Liver (tissue), 9 donors: ENCODE results near the gene FLOT2. TPM values are rescaled to one million over a fixed set of nuclear protein-coding genes. Genes with fewer than 3 reads are reported as not detected.

Experiments
- DNase-seq: peaks from one replicate; pipeline ENCODE4 v3.0.0-alpha.2; 2017; ENCODE audit warnings: low spot score
- H3K27ac ChIP-seq, 2 donors: one replicate each; pipeline ENCODE4 v1.7.0; 2013; ENCODE audit warnings: inconsistent platforms in 2 of 2, low read length in 2 of 2, control low read depth in 1 of 2, low read depth in 1 of 2, mild to moderate bottlenecking in 1 of 2
- H3K27me3 ChIP-seq, 4 donors: one replicate each; pipeline versions ENCODE4 v1.6.1 to v1.7.0; 2013; ENCODE audit warnings: low read length in 3 of 4, inconsistent platforms in 1 of 4, mild to moderate bottlenecking in 1 of 4, moderate library complexity in 1 of 4; ENCODE audit not compliant: control insufficient read depth in 4 of 4, insufficient read depth in 4 of 4
- H3K36me3 ChIP-seq, 4 donors: one replicate each; pipeline versions ENCODE4 v1.6.1 to v1.7.0; 2013; ENCODE audit warnings: low read length in 3 of 4, mild to moderate bottlenecking in 3 of 4, low read depth in 1 of 4, moderate library complexity in 1 of 4; ENCODE audit not compliant: control insufficient read depth in 4 of 4, insufficient read depth in 3 of 4
- H3K4me1 ChIP-seq, 4 donors: one replicate each; pipeline versions ENCODE4 v1.6.1 to v1.7.0; 2013; ENCODE audit warnings: low read length in 3 of 4, mild to moderate bottlenecking in 3 of 4, moderate library complexity in 1 of 4; ENCODE audit not compliant: control insufficient read depth in 4 of 4, insufficient read depth in 4 of 4
- H3K4me3 ChIP-seq, 3 donors: one replicate each; pipeline versions ENCODE4 v1.6.1 to v1.7.0; 2013; ENCODE audit warnings: low read length in 3 of 3, control low read depth in 1 of 3, low read depth in 1 of 3, mild to moderate bottlenecking in 1 of 3
- H3K9ac ChIP-seq, 2 donors: one replicate each; pipeline ENCODE4 v1.7.0; 2013; ENCODE audit warnings: low read length in 2 of 2, mild to moderate bottlenecking in 2 of 2, moderate library complexity in 2 of 2, control low read depth in 1 of 2, low read depth in 1 of 2
- H3K9me3 ChIP-seq, 4 donors: one replicate each; pipeline versions ENCODE4 v1.6.1 to v1.7.0; 2013; ENCODE audit warnings: low read length in 3 of 4; ENCODE audit not compliant: control insufficient read depth in 4 of 4
- ATF3 ChIP-seq: IDR thresholded peaks from 2 replicates; pipeline ENCODE4 v1.6.1; 2016; ENCODE audit warnings: antibody characterized with exemption
- EGR1 ChIP-seq, 2 donors: IDR thresholded peaks; 2 replicates each; pipeline ENCODE4 v1.6.1; 2016 to 2018; ENCODE audit warnings: antibody characterized with exemption in 2 of 2, low read depth in 2 of 2
- FOXA1 ChIP-seq: IDR thresholded peaks from 2 replicates; pipeline ENCODE4 v1.6.1; 2016; ENCODE audit warnings: antibody characterized with exemption
- FOXA2 ChIP-seq: IDR thresholded peaks from 2 replicates; pipeline ENCODE4 v1.6.1; 2016; ENCODE audit warnings: antibody characterized with exemption
- GABPA ChIP-seq, 2 donors: IDR thresholded peaks in 1 of 2; conservative IDR thresholded peaks in 1 of 2; 2 replicates each; pipeline ENCODE4 v1.6.1; 2016; ENCODE audit warnings: antibody characterized with exemption in 2 of 2, mild to moderate bottlenecking in 1 of 2, moderate library complexity in 1 of 2
- HNF4A ChIP-seq, 2 donors: conservative IDR thresholded peaks; 2 replicates each; pipeline ENCODE4 v1.6.1; 2016; ENCODE audit warnings: antibody characterized with exemption in 2 of 2, mild to moderate bottlenecking in 2 of 2
- HNF4G ChIP-seq: IDR thresholded peaks from 2 replicates; pipeline ENCODE4 v1.6.1; 2016; ENCODE audit warnings: antibody characterized with exemption
- JUND ChIP-seq, 2 donors: IDR thresholded peaks; 2 replicates each; pipeline ENCODE4 v1.6.1; 2016; ENCODE audit warnings: antibody characterized with exemption in 2 of 2
- MAX ChIP-seq: IDR thresholded peaks from 2 replicates; pipeline ENCODE4 v1.6.1; 2016; ENCODE audit warnings: antibody characterized with exemption
- NR2F2 ChIP-seq: IDR thresholded peaks from 2 replicates; pipeline ENCODE4 v1.6.1; 2016; ENCODE audit warnings: antibody characterized with exemption
- RAD21 ChIP-seq, 2 donors: IDR thresholded peaks; 2 replicates each; pipeline ENCODE4 v1.6.1; 2016; ENCODE audit warnings: antibody characterized with exemption in 2 of 2, mild to moderate bottlenecking in 2 of 2
- REST ChIP-seq: IDR thresholded peaks from 2 replicates; pipeline ENCODE4 v1.6.1; 2016; ENCODE audit warnings: antibody characterized with exemption, mild to moderate bottlenecking
- RXRA ChIP-seq, 2 donors: IDR thresholded peaks; 2 replicates each; pipeline ENCODE4 v1.6.1; 2017 to 2018; ENCODE audit warnings: antibody characterized with exemption in 2 of 2, mild to moderate bottlenecking in 1 of 2
- SP1 ChIP-seq: IDR thresholded peaks from 2 replicates; pipeline ENCODE4 v1.6.1; 2018; ENCODE audit warnings: antibody characterized with exemption, mild to moderate bottlenecking
- TAF1 ChIP-seq: conservative IDR thresholded peaks from 2 replicates; pipeline ENCODE4 v1.6.1; 2016; ENCODE audit warnings: antibody characterized with exemption, mild to moderate bottlenecking
- YY1 ChIP-seq: IDR thresholded peaks from 2 replicates; pipeline ENCODE4 v1.6.1; 2016; ENCODE audit warnings: antibody characterized with exemption, mild to moderate bottlenecking
- ZBTB33 ChIP-seq: IDR thresholded peaks from 2 replicates; pipeline ENCODE4 v1.6.1; 2016; ENCODE audit warnings: antibody characterized with exemption
- WGBS: extraction: QIAGEN DNeasy Blood & Tissue Kit; methylation state at CpG from one replicate; pipeline ENCODE4 v1.1.7; 2013; 5-methylcytosine and 5-hydroxymethylcytosine counted together
- polyA plus RNA-seq, 2 donors: library from polyadenylated mRNA; stranded (reverse) in 1 of 2; unstranded in 1 of 2; fragments of 200-250 nt in 1 of 2; fragments of >200 nt in 1 of 2; fragmentation: Nextera tagmentation in 1 of 2; extraction: Ambion mirVana in 1 of 2; gene quantifications; one replicate each; pipeline versions ENCODE4 v1.2.1 to v1.2.3, GENCODE V29; 2013 to 2015
- total RNA-seq, 2 donors: library from RNA; depleted of rRNA; stranded (reverse); fragments of >200 nt; gene quantifications; one replicate each; pipeline ENCODE4 v1.2.3, GENCODE V29; 2014
- TF ChIP-seq, protein P1 (sequence below): fragments of 150-350 bp; IDR thresholded peaks from 2 replicates; pipeline ENCODE4 v1.5.1; 2017; ENCODE audit warnings: improper control_type of control experiment, low read depth, low read length; ENCODE audit not compliant: missing input control
- donor health status: healthy.
- donor health status: healthy.
- donor health status: healthy.
- donor health status: healthy.
- donor health status: healthy.

The FLOT2 gene
- total and polyA plus RNA-seq, 4 donors: 61.6 to 100 (median 69.4) TPM

GRCh38 chr17:28925912-28926365 lies 28.4 kb upstream of the FLOT2 start:
- Histone ChIP-seq H3K27me3 (no peaks in the 10 kb centered on the region), H3K4me3 (no peak overlapping the region), H3K4me1 (peaks cover 0 to 6% (median 0%) of the 10 kb centered on the region in 4 donors), H3K36me3 (peaks cover 7 to 36% (median 22%) of the 10 kb centered on the region in 4 donors), H3K27ac (peak overlapping the region; percentile 63 to 72), H3K9ac (peak overlapping the region in 1 of 2 donors; percentile 12), H3K9me3 (no peaks in the 10 kb centered on the region)
- 58% methylated on average over 2 of the region's 2 CpGs for WGBS
- no peak for DNase-seq
- TF ChIP-seq YY1: peak; percentile 25
- no peak for TF ChIP-seq FOXA1
- TF ChIP-seq ZBTB33: no peak
- TF ChIP-seq TAF1: no peak
- no peak for TF ChIP-seq NR2F2
- TF ChIP-seq SP1: peak; percentile 9
- peak in 1 of 2 donors; percentile 33 for TF ChIP-seq GABPA (IDR thresholded peaks at IDR 0.05 in 1 of 2, conservative IDR thresholded peaks at IDR 0.05 in 1 of 2)
- no peak for TF ChIP-seq JUND (IDR thresholded peaks at IDR 0.05)
- TF ChIP-seq EGR1 (IDR thresholded peaks at IDR 0.05; ENCODE audit: low read depth in 2 of 2): no peak
- TF ChIP-seq REST: no peak
- TF ChIP-seq RXRA (IDR thresholded peaks at IDR 0.05): no peak
- no peak for TF ChIP-seq HNF4G
- TF ChIP-seq ATF3: no peak
- TF ChIP-seq, protein P1, sequence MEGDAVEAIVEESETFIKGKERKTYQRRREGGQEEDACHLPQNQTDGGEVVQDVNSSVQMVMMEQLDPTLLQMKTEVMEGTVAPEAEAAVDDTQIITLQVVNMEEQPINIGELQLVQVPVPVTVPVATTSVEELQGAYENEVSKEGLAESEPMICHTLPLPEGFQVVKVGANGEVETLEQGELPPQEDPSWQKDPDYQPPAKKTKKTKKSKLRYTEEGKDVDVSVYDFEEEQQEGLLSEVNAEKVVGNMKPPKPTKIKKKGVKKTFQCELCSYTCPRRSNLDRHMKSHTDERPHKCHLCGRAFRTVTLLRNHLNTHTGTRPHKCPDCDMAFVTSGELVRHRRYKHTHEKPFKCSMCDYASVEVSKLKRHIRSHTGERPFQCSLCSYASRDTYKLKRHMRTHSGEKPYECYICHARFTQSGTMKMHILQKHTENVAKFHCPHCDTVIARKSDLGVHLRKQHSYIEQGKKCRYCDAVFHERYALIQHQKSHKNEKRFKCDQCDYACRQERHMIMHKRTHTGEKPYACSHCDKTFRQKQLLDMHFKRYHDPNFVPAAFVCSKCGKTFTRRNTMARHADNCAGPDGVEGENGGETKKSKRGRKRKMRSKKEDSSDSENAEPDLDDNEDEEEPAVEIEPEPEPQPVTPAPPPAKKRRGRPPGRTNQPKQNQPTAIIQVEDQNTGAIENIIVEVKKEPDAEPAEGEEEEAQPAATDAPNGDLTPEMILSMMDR: no peak
- TF ChIP-seq MAX: no peak
- TF ChIP-seq RAD21 (IDR thresholded peaks at IDR 0.05): no peak
- TF ChIP-seq HNF4A (conservative IDR thresholded peaks at IDR 0.05): no peak
- TF ChIP-seq FOXA2: no peak
